Activated CD4-positive, alpha-beta T cell treated with anti-CD3 and anti-CD28 coated beads for 4 hours (primary cell): ENCODE results near the gene RUBCNL.
"Not testable (repeated sequence)": the region's sequence is repeated elsewhere in the genome, so short reads cannot be mapped to it uniquely, and the experiment has no call there.

Experiments
- DNase-seq, 2 donors: peaks; one replicate each; pipeline ENCODE4 v3.0.0-alpha.2; 2020

Gene RUBCNL

DNA sequence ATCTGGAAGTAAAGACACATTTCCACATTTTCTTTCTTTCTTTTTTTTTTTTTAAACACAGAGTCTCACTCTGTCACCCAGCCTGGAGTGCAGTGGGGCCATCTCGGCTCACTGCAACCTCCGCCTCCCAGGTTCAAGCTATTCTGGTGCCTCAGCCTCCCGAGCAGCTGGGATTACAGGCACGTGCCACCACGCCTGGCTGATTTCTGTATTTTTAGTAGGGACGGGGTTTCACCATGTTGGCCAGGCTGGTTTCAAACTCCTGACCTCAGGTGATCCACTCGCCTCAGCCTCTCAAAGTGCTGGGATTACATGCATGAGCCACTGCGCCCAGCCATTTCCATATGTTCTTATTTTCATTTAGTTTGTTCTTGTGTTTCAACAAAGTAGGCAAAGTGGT lies 14.1 kb downstream of the RUBCNL start:
- not testable (repeated sequence) for DNase-seq

- no peak for DNase-seq
Observed at GRCh38 chr13:46372071-46372470, 15.0 kb downstream of the RUBCNL start.

DNA sequence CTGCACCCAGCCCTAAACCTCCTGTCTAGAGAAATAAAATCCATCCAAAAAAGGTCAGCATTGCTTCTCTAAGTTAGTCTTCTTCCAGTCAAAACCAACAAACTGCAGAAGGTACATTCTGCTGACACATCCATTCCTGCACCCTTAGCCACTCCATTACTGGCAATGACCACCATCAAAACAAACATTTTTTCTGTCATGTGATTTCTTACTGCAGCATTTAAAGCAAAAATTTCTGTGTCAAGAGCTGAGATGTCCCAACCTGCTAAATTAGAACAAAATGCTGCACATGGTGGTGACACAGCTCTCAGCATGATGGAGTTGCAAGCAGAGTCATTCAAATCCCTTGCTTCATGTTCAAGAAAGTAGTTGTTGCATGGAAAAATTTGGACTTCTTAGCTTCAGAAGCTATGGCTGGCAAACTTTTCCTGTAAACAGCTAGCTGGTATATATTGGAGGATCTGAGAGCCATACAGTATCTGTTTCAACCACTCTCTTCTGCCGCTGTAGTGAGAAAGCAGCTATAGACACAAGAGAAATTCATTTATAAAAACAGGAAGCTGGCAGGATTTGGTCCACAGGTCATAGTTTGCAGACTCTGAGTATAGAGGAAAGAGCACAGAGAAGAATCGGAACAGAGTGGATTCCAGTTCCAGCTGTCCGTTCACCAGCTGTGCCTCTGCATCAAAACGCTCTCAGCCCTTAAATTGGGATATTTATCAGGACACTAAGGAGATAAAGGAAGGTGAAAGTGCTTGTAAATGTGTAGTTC lies 17.4 kb downstream of the RUBCNL start:
- no peak for DNase-seq

GRCh38 chr13:46367617-46368327 lies 19.3 kb downstream of the RUBCNL start:
- no peak for DNase-seq

- no peak for DNase-seq
Observed at GRCh38 chr13:46361276-46361934, 25.6 kb downstream of the RUBCNL start.

DNA sequence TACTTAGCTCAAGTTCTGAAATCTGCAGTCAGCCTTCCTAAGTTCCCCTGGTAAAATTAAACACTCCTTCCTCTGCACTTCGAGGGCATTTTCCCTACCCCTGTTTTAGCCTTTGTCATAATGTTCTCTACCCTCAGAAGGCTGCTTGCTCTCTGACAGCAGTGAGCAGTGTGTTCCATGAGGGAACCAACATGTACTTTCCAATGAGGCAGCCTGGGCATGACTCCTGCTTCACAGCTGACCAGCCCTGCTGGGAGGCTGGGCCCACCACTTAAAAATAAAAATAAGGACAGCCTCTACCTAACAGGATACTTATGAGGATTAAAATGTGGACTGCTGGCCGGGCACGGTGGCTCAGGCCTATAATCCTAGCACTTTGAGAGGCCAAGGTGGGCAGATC lies 26.4 kb downstream of the RUBCNL start:
- no peak for DNase-seq

GRCh38 chr13:46359714-46360113 lies 27.3 kb downstream of the RUBCNL start:
- DNase-seq = no peak

DNA sequence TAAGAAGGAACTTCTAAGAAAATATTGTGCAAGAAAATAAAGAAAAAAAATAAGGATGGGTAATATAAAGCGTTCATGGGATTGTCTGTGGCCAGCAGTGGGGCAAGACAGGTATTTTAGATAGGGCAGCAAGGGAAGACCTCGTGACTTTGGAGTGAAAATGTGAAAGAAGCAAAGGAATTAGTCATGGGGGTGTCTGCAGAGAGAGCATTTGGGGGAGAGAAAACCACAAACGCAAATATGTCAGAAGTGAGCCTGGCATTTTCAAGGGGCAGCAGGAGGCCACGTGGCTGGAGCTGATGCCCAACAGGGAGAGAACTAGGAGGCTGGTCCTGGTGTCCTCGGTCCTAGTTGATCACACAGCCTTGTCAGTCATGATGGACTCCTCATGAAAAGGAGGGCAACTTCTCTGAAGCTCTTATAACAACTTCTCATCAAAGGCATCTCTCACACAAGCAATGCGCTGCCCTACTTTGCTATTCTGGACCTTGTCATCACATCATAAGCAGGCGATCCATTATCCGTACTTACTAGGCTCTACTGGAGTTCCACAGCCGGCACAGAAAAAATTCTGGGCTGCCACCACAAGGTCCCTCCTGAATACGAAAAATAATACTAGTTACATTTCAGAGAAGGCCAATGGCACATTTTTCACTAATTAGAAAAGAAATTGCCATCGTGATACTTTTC lies 31.0 kb downstream of the RUBCNL start:
- no peak for DNase-seq

- no peak for DNase-seq
Observed at GRCh38 chr13:46355088-46355468, 32.0 kb downstream of the RUBCNL start.

DNA sequence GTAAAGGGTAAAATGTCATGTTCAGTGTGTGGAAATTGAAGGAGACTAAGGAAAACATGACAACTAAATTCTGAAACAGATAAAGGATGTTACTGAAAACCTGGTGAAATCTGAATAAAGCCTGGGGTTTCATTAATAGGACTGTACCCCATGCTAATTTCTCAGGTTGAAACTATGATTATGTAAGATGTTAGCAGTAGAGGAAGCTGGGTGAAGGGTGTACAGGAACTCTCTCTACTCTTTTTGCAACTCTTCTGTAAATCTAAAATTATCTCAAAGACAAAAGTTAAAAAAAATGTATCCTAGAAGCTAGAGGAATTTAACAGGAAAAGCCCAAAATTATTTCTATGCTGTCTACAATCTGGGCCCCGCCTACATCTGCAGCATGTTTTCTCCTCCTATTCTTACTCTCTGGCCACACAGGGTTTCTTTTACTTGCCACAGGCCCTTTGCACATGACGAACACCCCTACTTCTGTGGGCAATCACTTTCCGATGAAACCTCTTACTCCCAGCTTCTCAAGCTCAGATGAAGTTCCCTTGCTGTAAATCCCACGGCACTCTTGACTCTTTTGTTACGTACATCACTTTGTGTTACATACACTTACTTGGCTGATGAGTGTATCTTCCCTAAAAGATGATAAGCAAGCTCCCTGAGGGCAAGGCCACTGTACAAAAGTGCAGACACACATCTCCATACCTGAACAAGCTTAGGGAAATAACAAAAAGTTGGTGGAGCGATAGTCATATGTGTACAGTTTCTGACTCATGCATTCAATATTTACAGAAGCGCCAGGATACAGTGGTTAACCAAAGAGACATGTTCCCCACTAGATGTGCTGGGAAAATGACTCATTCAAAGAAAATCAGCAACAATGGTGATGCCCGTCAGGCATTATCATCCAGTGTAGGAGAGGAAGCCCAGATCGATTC lies 32.6 kb downstream of the RUBCNL start:
- no peak for DNase-seq

- DNase-seq = no peak
Observed at GRCh38 chr13:46352805-46353204, 34.2 kb downstream of the RUBCNL start.

DNA sequence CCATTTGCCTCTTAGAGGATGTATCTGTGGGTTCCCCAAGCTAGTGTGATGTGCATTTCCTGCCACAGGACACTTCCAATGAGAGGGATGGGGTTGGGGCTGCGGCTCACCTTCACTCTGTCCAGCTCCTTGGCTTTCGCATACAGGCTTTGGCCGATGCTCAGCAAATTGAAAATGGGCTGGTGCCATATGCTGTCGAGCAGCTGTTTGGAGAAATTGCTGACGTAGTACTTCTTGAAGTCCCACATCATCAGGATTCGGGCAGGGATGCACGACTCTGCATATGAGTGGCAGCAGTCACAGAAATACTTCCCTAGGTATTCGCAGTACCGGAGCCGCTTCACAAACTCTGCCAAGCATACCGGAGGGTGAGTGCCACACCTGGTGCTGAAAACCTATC lies 37.0 kb downstream of the RUBCNL start:
- no peak for DNase-seq

DNA sequence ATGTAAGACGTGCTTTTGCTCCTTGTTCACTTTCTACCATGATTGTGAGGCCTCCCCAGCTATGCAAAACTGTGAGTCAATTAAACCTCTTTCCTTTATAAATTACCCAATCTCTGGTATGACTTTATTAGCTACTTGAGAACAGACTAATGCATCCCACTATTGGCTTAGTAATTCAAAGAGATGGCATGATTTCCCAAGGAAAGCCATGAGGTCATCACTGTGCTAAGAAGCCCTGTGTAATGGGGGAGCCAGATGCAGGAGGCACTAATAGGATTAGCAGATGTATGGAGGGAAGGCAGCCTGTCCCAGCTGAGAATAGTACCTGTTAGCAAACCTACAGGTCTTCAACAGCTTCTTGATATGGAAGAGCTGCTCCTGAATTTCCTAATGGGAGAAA lies 38.1 kb downstream of the RUBCNL start:
- DNase-seq = no peak

- DNase-seq = no peak
Observed at GRCh38 chr13:46347277-46347676, 39.8 kb downstream of the RUBCNL start.

GRCh38 chr13:46345866-46346265 lies 41.2 kb downstream of the RUBCNL start:
- DNase-seq = no peak

- DNase-seq = no peak
Observed at GRCh38 chr13:46345398-46345797, 41.7 kb downstream of the RUBCNL start.

DNA sequence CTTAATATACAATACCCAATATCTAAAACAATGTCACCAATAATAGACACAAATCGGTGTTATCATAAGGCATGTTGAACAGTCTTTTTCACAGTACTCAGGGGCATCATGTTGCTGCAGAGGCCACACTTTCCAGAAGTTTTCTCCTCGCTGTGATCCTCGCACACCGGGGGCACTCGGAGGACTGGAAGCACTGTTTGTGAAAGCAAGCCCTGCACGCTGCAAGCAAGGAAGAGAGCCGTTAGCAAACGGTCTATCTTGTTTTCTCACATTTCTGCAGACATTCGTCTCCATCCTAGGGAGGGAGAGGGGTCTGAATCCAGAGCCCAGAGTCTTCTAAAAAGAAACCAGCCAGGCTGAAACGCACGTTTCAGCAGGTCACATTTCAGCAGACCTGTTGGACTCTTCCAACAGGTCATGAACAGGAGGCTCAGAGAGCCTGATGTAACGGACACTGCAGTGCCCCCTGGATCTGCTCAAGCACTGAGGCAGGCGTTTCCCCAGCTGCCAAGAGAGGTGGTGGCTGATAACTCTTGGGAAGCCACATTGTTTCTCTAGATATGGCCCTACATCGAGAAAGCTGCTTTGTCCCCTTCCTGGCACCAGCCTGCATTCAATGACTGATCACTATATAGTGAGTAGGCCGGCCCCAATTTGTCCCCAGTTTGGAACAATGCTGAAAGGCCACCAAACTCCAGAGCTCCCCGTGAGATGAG lies 43.6 kb downstream of the RUBCNL start:
- no peak for DNase-seq

DNA sequence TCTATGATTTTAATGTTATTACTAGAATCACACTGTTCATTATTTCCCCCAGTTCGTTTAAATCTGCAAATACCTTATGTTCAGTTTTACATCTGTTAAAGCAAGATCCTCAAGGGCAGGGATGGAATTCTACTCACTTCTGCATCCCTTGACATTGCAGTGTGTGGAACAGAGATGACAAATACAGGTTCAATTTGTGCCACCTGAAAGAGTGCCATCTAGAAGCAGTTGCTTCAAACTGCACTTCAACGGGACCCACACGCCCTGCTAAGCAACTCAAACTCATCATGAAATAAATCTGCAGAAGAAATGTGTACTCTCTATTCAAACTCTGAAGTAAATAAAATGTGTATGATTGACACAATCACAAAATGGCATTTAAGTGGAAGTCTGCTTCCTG lies 44.5 kb downstream of the RUBCNL start:
- DNase-seq = no peak

- DNase-seq = no peak
Observed at GRCh38 chr13:46341112-46341711, 45.8 kb downstream of the RUBCNL start.

DNA sequence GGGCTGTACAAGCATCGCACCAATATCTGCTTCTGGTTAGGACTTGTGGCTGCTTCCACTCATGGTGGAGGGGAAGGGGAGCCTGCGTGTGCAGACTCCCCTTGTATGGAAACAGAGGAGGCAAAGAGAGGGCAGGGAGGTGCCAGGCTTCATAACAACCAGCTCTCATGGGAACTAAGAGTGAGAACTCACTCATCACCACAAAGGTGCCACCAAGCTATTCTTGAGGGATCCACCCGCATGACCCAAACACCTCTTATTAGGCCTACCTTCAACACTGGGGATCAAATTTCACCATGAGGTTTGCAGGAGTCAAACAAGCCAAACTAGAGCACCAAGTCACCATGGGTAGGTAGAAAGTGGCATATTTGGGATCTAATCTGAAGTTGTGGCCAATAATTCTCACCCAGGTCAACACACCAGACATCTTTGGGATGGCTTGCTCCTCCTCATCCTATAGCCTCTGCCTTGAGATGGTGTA lies 46.4 kb downstream of the RUBCNL start:
- no peak for DNase-seq

GRCh38 chr13:46340011-46340410 lies 47.0 kb downstream of the RUBCNL start:
- DNase-seq = no peak
